ENCODE measurements around the gene CCDC9. TPM values are rescaled to one million over a fixed set of nuclear protein-coding genes. Genes with fewer than 3 reads are reported as not detected.
A peak's percentile ranks its signal among the peaks of the same experiment; 100 is the strongest.

CCDC9 gene
- total and polyA plus RNA-seq, 2 of the 13 experiments (the other 11 are each of a cell fraction or from before 2014, with no cell fraction given): 2.9 to 6.3 TPM

DNA sequence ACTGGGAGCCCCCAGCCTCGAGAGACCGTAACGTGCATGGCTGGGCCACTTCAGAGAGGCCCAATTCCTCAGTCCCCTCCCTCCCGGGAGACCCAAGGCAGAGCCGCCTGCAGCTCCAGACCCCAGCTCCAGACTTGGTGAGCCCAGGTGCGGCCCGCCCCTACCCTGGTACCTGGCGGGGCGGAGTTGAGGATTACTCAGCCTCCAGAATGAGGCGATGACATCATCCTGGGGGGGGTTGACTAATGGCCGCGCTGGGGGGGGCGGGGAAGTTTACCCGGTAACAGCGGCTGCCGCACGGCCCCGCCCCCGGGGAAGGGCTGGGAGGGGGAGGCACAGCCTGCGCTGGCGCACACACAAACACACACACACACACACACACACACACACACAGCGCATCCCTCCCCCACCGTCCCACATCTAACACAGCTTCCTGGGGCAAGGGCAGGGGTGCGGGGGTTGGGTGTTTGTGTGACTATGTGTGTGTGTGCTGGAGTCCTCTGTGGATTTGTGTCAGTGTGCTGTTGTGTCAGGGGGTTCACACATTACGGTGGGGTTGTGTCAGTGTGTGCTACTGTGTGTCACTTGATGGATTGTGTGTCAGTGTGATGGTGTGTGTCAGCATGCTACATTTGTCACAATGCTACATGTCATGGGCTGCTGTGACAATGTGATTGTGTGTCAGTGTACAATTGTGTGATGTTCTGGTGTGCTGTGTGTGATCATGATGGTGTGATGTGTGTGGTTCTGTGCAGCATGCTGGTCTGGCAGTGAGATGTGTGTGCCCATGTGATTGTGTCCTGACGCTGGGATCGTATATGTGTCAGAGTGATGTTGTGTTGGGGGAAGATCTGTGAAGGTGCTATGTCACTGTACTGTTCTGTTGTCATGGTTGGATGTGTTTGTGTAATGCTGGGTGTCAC, 15.1 kb upstream of the CCDC9 start (continued):
- TF ChIP-seq GATAD2A (CRISPR knock-in tag; IDR thresholded peaks at IDR 0.05): peak; percentile 36; the same call in 1 of the 2 replicates
- TF ChIP-seq, protein P1, sequence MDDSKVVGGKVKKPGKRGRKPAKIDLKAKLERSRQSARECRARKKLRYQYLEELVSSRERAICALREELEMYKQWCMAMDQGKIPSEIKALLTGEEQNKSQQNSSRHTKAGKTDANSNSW (CRISPR knock-in tag; IDR thresholded peaks at IDR 0.05; ENCODE audit: borderline replicate concordance): no peak; the same call in 1 of the 2 replicates
- peak; percentile 94 for TF ChIP-seq ATF7 (IDR thresholded peaks at IDR 0.05)
- TF ChIP-seq ATF7 (CRISPR knock-in tag; IDR thresholded peaks at IDR 0.05): peak; percentile 91
- TF ChIP-seq TOPORS (CRISPR knock-in tag; IDR thresholded peaks at IDR 0.05): no peak
- no peak for TF ChIP-seq ZNF883 (CRISPR knock-in tag; IDR thresholded peaks at IDR 0.05; ENCODE audit: not compliant biosample characterization)
- TF ChIP-seq, protein P2, sequence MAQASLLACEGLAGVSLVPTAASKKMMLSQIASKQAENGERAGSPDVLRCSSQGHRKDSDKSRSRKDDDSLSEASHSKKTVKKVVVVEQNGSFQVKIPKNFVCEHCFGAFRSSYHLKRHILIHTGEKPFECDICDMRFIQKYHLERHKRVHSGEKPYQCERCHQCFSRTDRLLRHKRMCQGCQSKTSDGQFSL (CRISPR knock-in tag; IDR thresholded peaks at IDR 0.05): peak; percentile 89
- no peak for TF ChIP-seq ZNF891 (CRISPR knock-in tag; IDR thresholded peaks at IDR 0.05)
- TF ChIP-seq, protein P3, sequence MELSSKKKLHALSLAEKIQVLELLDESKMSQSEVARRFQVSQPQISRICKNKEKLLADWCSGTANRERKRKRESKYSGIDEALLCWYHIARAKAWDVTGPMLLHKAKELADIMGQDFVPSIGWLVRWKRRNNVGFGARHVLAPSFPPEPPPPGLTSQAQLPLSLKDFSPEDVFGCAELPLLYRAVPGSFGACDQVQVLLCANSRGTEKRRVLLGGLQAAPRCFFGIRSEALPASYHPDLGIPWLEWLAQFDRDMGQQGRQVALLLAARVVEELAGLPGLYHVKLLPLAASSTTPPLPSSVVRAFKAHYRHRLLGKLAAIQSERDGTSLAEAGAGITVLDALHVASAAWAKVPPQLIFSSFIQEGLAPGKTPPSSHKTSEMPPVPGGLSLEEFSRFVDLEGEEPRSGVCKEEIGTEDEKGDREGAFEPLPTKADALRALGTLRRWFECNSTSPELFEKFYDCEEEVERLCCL (CRISPR knock-in tag; IDR thresholded peaks at IDR 0.05; ENCODE audit: borderline replicate concordance): no peak
- TF ChIP-seq, protein P4, sequence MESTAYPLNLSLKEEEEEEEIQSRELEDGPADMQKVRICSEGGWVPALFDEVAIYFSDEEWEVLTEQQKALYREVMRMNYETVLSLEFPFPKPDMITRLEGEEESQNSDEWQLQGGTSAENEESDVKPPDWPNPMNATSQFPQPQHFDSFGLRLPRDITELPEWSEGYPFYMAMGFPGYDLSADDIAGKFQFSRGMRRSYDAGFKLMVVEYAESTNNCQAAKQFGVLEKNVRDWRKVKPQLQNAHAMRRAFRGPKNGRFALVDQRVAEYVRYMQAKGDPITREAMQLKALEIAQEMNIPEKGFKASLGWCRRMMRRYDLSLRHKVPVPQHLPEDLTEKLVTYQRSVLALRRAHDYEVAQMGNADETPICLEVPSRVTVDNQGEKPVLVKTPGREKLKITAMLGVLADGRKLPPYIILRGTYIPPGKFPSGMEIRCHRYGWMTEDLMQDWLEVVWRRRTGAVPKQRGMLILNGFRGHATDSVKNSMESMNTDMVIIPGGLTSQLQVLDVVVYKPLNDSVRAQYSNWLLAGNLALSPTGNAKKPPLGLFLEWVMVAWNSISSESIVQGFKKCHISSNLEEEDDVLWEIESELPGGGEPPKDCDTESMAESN (CRISPR knock-in tag; conservative IDR thresholded peaks at IDR 0.05): no peak
- TF ChIP-seq ZNF546 (CRISPR knock-in tag; conservative IDR thresholded peaks at IDR 0.05): no peak
- TF ChIP-seq, protein P5, sequence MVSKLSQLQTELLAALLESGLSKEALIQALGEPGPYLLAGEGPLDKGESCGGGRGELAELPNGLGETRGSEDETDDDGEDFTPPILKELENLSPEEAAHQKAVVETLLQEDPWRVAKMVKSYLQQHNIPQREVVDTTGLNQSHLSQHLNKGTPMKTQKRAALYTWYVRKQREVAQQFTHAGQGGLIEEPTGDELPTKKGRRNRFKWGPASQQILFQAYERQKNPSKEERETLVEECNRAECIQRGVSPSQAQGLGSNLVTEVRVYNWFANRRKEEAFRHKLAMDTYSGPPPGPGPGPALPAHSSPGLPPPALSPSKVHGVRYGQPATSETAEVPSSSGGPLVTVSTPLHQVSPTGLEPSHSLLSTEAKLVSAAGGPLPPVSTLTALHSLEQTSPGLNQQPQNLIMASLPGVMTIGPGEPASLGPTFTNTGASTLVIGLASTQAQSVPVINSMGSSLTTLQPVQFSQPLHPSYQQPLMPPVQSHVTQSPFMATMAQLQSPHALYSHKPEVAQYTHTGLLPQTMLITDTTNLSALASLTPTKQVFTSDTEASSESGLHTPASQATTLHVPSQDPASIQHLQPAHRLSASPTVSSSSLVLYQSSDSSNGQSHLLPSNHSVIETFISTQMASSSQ (IDR thresholded peaks at IDR 0.05; ENCODE audit: low read depth): no peak
- TF ChIP-seq, protein P5 (CRISPR knock-in tag; IDR thresholded peaks at IDR 0.05; ENCODE audit: borderline replicate concordance): 0 out of 2 replicates have a peak, but pooled peaks have one; percentile 35
- TF ChIP-seq, protein P6, sequence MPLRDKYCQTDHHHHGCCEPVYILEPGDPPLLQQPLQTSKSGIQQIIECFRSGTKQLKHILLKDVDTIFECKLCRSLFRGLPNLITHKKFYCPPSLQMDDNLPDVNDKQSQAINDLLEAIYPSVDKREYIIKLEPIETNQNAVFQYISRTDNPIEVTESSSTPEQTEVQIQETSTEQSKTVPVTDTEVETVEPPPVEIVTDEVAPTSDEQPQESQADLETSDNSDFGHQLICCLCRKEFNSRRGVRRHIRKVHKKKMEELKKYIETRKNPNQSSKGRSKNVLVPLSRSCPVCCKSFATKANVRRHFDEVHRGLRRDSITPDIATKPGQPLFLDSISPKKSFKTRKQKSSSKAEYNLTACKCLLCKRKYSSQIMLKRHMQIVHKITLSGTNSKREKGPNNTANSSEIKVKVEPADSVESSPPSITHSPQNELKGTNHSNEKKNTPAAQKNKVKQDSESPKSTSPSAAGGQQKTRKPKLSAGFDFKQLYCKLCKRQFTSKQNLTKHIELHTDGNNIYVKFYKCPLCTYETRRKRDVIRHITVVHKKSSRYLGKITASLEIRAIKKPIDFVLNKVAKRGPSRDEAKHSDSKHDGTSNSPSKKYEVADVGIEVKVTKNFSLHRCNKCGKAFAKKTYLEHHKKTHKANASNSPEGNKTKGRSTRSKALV (CRISPR knock-in tag; IDR thresholded peaks at IDR 0.05): no peak
- TF ChIP-seq MAFG (CRISPR knock-in tag; IDR thresholded peaks at IDR 0.05): no peak
- TF ChIP-seq POLR2A (IDR thresholded peaks at IDR 0.05; ENCODE audit: insufficient read depth in 1 of 2, low read depth in 2 of 2, low read length in 2 of 2): 0 out of 4 replicates have a peak, but pooled peaks of 1 of the 2 experiments have one; percentile 27
- TF ChIP-seq ELF4 (CRISPR knock-in tag; IDR thresholded peaks at IDR 0.05; ENCODE audit: borderline replicate concordance): no peak
- no peak for TF ChIP-seq THYN1 (CRISPR knock-in tag; IDR thresholded peaks at IDR 0.05; ENCODE audit: borderline replicate concordance, low read depth)
- no peak for TF ChIP-seq NFATC3 (CRISPR knock-in tag; IDR thresholded peaks at IDR 0.05)
